Measurements from ENCODE around the gene PIK3CD.

GRCh38 chr1:9718006-9718680 is 66.6 kb downstream of the PIK3CD start:
- TF ChIP-seq CTCF (IDR thresholded peaks at IDR 0.05), result no peak
- TF ChIP-seq ZNF232 (CRISPR knock-in tag; IDR thresholded peaks at IDR 0.05), result no peak
